GM19240 (cell line): ENCODE measurements around the gene NPAS2.

Source experiments
- DNase-seq: peaks from one replicate; pipeline ENCODE4 v3.0.0; 2011; ENCODE audit warnings: low spot score; ENCODE audit not compliant: insufficient read length

The NPAS2 gene

GRCh38 chr2:101012054-101012705, 192.2 kb downstream of the NPAS2 start:
- no peak for DNase-seq

GRCh38 chr2:101012706-101013181, 192.8 kb downstream of the NPAS2 start:
- DNase-seq, result no peak

GRCh38 chr2:101014264-101014857, 194.4 kb downstream of the NPAS2 start:
- DNase-seq, result no peak

GRCh38 chr2:101017371-101017770, 197.4 kb downstream of the NPAS2 start:
- no peak for DNase-seq

DNA sequence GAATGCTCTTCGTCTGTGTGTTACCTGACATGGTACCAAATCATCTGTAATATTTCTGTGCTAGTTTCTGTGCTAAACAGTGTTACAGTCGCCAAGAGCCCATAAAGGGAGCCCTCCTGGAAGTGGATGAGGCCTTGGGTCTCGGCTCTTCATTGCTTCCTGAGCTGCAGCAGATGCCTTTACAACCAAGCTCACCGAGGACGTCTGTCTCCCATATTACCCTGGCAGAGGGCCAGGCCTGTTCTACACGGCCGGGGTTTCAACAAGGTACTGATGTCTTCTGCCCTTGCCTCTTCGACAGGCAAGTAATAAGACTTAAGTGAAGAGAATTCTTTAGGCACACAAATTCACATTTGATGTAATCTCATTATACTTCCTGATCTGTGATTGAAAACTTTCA, 199.0 kb downstream of the NPAS2 start:
- DNase-seq, result no peak

DNA sequence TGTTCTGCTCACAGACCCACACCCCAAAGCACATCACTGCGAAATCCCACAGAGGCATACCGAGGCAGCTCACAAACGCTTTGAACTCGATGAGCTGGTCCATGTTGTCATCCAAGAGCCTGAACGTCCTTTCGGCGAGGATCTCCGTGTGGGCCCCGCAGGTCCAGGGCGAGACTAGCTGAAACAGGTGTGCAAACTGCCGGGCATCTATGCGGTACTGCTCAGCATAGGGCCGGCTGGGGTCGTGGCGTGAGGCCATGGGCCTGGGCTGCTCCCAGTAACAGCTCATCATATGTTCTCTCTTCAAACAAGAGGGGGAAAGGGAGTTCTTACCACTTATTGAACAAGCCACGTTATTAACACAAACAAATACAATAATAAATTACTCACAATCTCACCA, 202.3 kb downstream of the NPAS2 start:
- DNase-seq, result no peak

DNA sequence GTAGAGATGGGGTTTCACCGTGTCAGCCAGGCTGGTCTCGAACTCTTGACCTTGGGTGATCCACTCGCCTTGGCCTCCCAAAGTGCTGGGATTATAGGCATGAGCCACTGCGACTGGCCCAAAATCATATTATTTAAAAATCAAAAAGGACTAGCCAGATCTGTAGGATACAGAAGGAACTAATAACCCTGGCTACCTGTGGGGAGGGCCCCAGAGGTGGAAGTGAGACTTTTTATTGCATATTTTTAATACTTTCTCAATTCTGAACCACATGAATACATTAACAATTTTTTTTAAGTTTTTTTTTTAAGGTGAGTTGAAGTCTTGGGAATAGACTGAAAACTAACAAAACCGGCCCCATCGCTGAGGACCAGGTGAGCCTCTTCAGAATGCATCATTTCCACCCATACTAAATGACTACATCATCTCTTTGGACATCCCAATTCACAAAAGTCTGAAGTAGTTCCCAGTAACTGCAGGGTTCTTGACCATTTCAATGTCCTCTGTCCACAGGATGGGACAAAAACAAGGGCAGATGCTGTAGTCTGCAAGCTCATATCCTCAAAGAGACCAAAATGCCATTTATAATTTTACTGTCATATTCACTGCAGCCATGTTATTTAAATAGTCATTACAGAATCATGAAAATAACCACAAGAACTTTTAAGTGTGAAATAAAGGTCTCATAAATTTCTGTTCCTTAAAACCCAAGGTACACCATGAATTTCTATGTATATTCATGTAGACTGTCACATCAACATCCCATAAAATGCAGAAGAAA, 203.6 kb downstream of the NPAS2 start:
- no peak for DNase-seq

- DNase-seq, result no peak
Measured at GRCh38 chr2:101025561-101025960, 205.6 kb downstream of the NPAS2 start.

GRCh38 chr2:101026253-101026701, 206.3 kb downstream of the NPAS2 start:
- no peak for DNase-seq

DNA sequence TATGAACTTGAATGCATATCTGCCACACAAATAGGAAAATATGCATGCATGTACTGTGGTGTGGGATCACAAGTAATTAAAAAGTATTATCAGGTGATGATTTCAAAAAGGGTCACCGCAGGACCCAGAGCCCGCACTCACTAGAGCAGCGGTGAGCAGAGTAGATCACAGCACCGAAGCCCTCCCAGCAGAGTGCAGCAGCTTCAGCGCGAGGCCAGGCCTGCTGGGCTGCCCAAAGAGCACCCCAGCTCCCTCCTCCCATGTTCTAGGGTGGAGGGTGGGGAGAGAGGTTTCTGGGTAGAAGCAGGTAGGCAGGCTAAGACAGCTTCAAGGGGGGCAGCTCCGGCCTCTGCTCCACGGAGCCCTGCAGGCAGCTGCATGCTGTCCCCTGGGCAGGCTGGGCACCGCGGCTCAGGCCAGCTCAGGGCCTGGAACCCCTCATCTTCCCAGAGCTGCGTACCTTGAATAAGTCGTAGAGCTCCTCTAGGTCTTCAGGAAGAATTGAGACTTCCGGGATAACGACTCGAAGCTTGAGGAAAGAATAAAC, 207.1 kb downstream of the NPAS2 start:
- no peak for DNase-seq

- DNase-seq, result no peak
Measured at GRCh38 chr2:101027852-101028251, 207.9 kb downstream of the NPAS2 start.

- no peak for DNase-seq
Measured at GRCh38 chr2:101030866-101031554, 211.1 kb downstream of the NPAS2 start.

GRCh38 chr2:101032084-101032776, 212.3 kb downstream of the NPAS2 start:
- no peak for DNase-seq

- DNase-seq, result no peak
Measured at GRCh38 chr2:101036562-101036961, 216.6 kb downstream of the NPAS2 start.

- no peak for DNase-seq
Measured at GRCh38 chr2:101037161-101037755, 217.3 kb downstream of the NPAS2 start.

GRCh38 chr2:101038455-101039255, 218.7 kb downstream of the NPAS2 start:
- no peak for DNase-seq

DNA sequence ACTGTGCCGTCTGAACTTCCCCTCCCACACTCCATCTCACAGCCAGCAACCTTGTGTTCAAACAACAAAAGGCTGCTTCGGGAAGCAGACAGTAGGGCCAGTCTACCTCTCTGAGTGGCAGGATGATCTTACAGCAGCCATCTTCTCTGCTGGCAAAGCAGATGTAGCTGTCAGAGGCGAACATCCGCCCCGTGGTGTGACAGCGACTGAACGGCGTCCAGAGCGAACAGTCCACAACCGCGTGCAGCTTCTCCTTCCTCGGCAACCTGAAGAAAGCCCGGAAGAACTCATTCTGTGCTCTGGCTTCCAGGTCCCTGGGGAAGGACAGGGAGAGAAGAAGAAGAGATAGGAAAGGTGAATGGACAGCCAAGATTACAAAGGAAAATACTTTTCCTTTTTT, 220.1 kb downstream of the NPAS2 start:
- no peak for DNase-seq

GRCh38 chr2:101040761-101041160, 220.8 kb downstream of the NPAS2 start:
- no peak for DNase-seq

DNA sequence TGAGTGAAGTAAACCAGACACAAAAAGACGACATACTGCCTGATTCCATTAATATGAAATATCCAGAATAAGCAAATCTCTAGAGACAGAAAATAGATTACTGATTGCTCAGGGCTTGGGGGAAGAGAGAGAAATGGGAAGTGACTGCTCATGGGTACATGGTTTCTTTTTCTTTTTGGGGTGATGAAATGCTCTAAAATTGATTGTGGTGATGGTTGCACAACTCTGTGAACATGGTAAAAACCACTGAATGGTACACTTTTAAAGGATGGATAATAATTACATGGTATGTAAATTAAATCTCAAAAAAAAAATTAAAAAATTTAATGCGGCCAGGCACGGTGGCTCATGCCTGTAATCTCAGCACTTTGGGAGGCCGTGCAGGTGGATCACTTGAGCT, 221.5 kb downstream of the NPAS2 start:
- DNase-seq, result no peak

- no peak for DNase-seq
Measured at GRCh38 chr2:101045330-101045729, 225.4 kb downstream of the NPAS2 start.
